HL-60 (cell line): ENCODE results near the gene ANKS3.

Experiments used
- DNase-seq, 2 experiments: peaks; one replicate each; pipeline ENCODE4 v3.0.0-alpha.2; 2010 to 2020; ENCODE audit warnings: low read depth in 1 of 2, low spot score in 1 of 2
- H3K27ac ChIP-seq: fragments of 250-450 bp; sonication (Bioruptor Pico); replicated peaks from 2 replicates; pipeline ENCODE4 v1.5.1; 2020; ENCODE audit warnings: mild to moderate bottlenecking, moderate library complexity
- H3K27me3 ChIP-seq: fragments of 250-450 bp; sonication (Bioruptor Pico); 2 replicates; pipeline ENCODE4 v1.5.1; 2021; ENCODE audit warnings: mild to moderate bottlenecking, moderate library complexity; ENCODE audit not compliant: insufficient read depth, poor library complexity, severe bottlenecking
- H3K4me3 ChIP-seq: replicated peaks from 2 replicates; pipeline ENCODE4 v1.5.1; 2011; ENCODE audit warnings: mild to moderate bottlenecking, control low read depth, low read length; ENCODE audit not compliant: insufficient read depth
- CTCF ChIP-seq: IDR thresholded peaks from one replicate; pipeline ENCODE4 v1.5.1; 2011; ENCODE audit warnings: low read length, control low read depth, inconsistent platforms; ENCODE audit not compliant: insufficient read depth
- GABPA ChIP-seq: IDR thresholded peaks from 2 replicates; pipeline ENCODE4 v1.6.1; 2012; ENCODE audit warnings: low read depth
- POLR2AphosphoS5 ChIP-seq: IDR thresholded peaks from 2 replicates; pipeline ENCODE4 v1.6.1; 2012; ENCODE audit warnings: low read depth
- REST ChIP-seq: IDR thresholded peaks from 2 replicates; pipeline ENCODE4 v1.6.1; 2012; ENCODE audit warnings: low read depth; ENCODE audit not compliant: insufficient replicate concordance
- SPI1 ChIP-seq: IDR thresholded peaks from 2 replicates; pipeline ENCODE4 v1.6.1; 2012; ENCODE audit warnings: low read depth, mild to moderate bottlenecking, borderline replicate concordance

The ANKS3 gene

GRCh38 chr16:4700380-4700996, 33.6 kb downstream of the ANKS3 start:
- no peak overlapping the region; the same call in 1 of the 2 replicates for H3K27ac ChIP-seq
- TF ChIP-seq SPI1 (no peak), GABPA (no peak), CTCF (no peak), POLR2AphosphoS5 (no peak), REST (no peak)
- DNase-seq, result no peak
- no peaks in the 10 kb centered on the region for H3K27me3 ChIP-seq
- no peak overlapping the region for H3K4me3 ChIP-seq

- H3K27ac ChIP-seq, result no peak overlapping the region
- no peak overlapping the region for H3K4me3 ChIP-seq
- no peak for DNase-seq
- no peaks in the 10 kb centered on the region for H3K27me3 ChIP-seq
- no peak for TF ChIP-seq REST
- TF ChIP-seq POLR2AphosphoS5, result peak; percentile 16; the same call in 1 of the 2 replicates
Observed at GRCh38 chr16:4699046-4699556, 35.0 kb downstream of the ANKS3 start.

- H3K27ac ChIP-seq, result no peak overlapping the region
- no peak overlapping the region for H3K4me3 ChIP-seq
- TF ChIP-seq POLR2AphosphoS5 (no peak; the same call in 1 of the 2 replicates), CTCF (no peak), GABPA (no peak), REST (no peak), SPI1 (no peak)
- no peak for DNase-seq
- H3K27me3 ChIP-seq, result no peaks in the 10 kb centered on the region
Observed at GRCh38 chr16:4698321-4699045, 35.6 kb downstream of the ANKS3 start.
